IMR-90 (cell line): ENCODE data around the gene WDR74. TPM values are rescaled to one million over a fixed set of nuclear protein-coding genes. Genes with fewer than 3 reads are reported as not detected.

Experiments
- ATAC-seq: fragments of 200-7000 bp; cut with Tn5 transposase; 2 replicates; pipeline ENCODE4 v1.9.1; 2020; ENCODE audit warnings: low read depth, mild to moderate bottlenecking, moderate library complexity
- BruUV-seq: library from RNA; stranded (reverse); fragments of 400-500 nt; replicated peaks from 2 replicates; lab custom pipeline; 2021; lab: Mats Ljungman, UMichigan
- CTCF ChIA-PET: fragments of 300-600 bp; formaldehyde crosslinking; extraction: SDS; loops from one replicate; lab custom pipeline; 2021; ENCODE audit warnings: antibody characterized with exemption; lab: Yijun Ruan, JAX
- POLR2A ChIA-PET: fragments of 300-600 bp; sonication (Branson Sonifier 250); formaldehyde crosslinking; loops from one replicate; lab custom pipeline; 2022; ENCODE audit warnings: antibody characterized with exemption; ENCODE audit not compliant: unreplicated experiment; lab: Charles Lee
- DNase-seq: peaks from one replicate; pipeline ENCODE4 v3.0.0; 2013
- H2AFZ ChIP-seq: replicated peaks from 2 replicates; pipeline ENCODE3; 2013; ENCODE audit warnings: low read length, mild to moderate bottlenecking; ENCODE audit not compliant: poor library complexity
- H2AK5ac ChIP-seq: 2 replicates; pipeline ENCODE4 v1.6.1; 2013; ENCODE audit warnings: low read depth, low read length, inconsistent platforms
- H2AK9ac ChIP-seq: replicated peaks from 2 replicates; pipeline ENCODE3; 2013; ENCODE audit warnings: mild to moderate bottlenecking, low read depth, low read length, moderate library complexity; ENCODE audit not compliant: poor library complexity
- H2BK120ac ChIP-seq: 2 replicates; pipeline ENCODE4 v1.6.1; 2013; ENCODE audit warnings: low read depth, low read length, inconsistent platforms
- H2BK15ac ChIP-seq: 3 replicates; pipeline ENCODE4 v1.6.1; 2013; ENCODE audit warnings: low read depth, low read length, inconsistent platforms
- H2BK20ac ChIP-seq: 2 replicates; pipeline ENCODE4 v1.6.1; 2013; ENCODE audit warnings: low read depth, mild to moderate bottlenecking, inconsistent platforms, low read length, moderate library complexity
- H2BK5ac ChIP-seq: 2 replicates; pipeline ENCODE4 v1.6.1; 2013; ENCODE audit warnings: mild to moderate bottlenecking, low read depth, low read length, inconsistent platforms; ENCODE audit not compliant: poor library complexity, severe bottlenecking
- H3K14ac ChIP-seq: replicated peaks from 2 replicates; pipeline ENCODE4 v1.6.1; 2013; ENCODE audit warnings: low read depth, low read length, inconsistent platforms
- H3K18ac ChIP-seq: 2 replicates; pipeline ENCODE4 v1.6.1; 2013; ENCODE audit warnings: low read depth, low read length, control low read depth
- H3K23ac ChIP-seq: 2 replicates; pipeline ENCODE4 v1.6.1; 2013; ENCODE audit warnings: low read depth, low read length, inconsistent platforms
- H3K27ac ChIP-seq: 2 replicates; pipeline ENCODE4 v1.5.1; 2013; ENCODE audit warnings: mild to moderate bottlenecking, control low read depth, low read length; ENCODE audit not compliant: insufficient read depth
- H3K27me3 ChIP-seq: 2 replicates; pipeline ENCODE4 v1.6.1; 2013; ENCODE audit warnings: low read length; ENCODE audit not compliant: control insufficient read depth, insufficient read depth
- H3K36me3 ChIP-seq: 2 replicates; pipeline ENCODE4 v1.6.1; 2013; ENCODE audit warnings: low read length, mixed read lengths; ENCODE audit not compliant: control insufficient read depth, insufficient read depth
- H3K4ac ChIP-seq: 2 replicates; pipeline ENCODE4 v1.6.1; 2013; ENCODE audit warnings: low read depth, low read length, inconsistent platforms
- H3K4me1 ChIP-seq: 2 replicates; pipeline ENCODE4 v1.6.1; 2013; ENCODE audit warnings: low read length, mixed read lengths; ENCODE audit not compliant: control insufficient read depth, insufficient read depth
- H3K4me2 ChIP-seq: 2 replicates; pipeline ENCODE4 v1.6.1; 2013; ENCODE audit warnings: low read depth, mild to moderate bottlenecking, control low read depth, low read length, moderate library complexity
- H3K4me3 ChIP-seq: 2 replicates; pipeline ENCODE4 v1.5.1; 2013; ENCODE audit warnings: low read depth, mild to moderate bottlenecking, control low read depth, low read length, moderate library complexity; ENCODE audit not compliant: insufficient read depth
- H3K56ac ChIP-seq: 2 replicates; pipeline ENCODE4 v1.6.1; 2013; ENCODE audit warnings: low read length, inconsistent platforms; ENCODE audit not compliant: insufficient read depth; ENCODE audit errors: extremely low read depth
- H3K79me1 ChIP-seq, 2 experiments: 2 replicates each; pipeline ENCODE4 v1.6.1; 2013; ENCODE audit warnings: low read length in 2 of 2, inconsistent platforms in 1 of 2, low read depth in 1 of 2
- H3K9ac ChIP-seq: 2 replicates; pipeline ENCODE4 v1.6.1; 2013; ENCODE audit warnings: low read depth, low read length, control low read depth
- H3K9me1 ChIP-seq: 2 replicates; pipeline ENCODE4 v1.6.1; 2013; ENCODE audit warnings: low read length, inconsistent platforms; ENCODE audit not compliant: insufficient read depth
- H3K9me3 ChIP-seq: 2 replicates; pipeline ENCODE4 v1.6.1; 2013; ENCODE audit warnings: low read length; ENCODE audit not compliant: control insufficient read depth, insufficient read depth
- H4K20me1 ChIP-seq: 2 replicates; pipeline ENCODE4 v1.6.1; 2013; ENCODE audit warnings: low read length, inconsistent platforms; ENCODE audit not compliant: insufficient read depth
- H4K5ac ChIP-seq: 2 replicates; pipeline ENCODE4 v1.6.1; 2013; ENCODE audit warnings: mild to moderate bottlenecking, low read depth, low read length, control low read depth
- H4K8ac ChIP-seq, 2 experiments: 2 replicates each; pipeline ENCODE4 v1.6.1; 2013; ENCODE audit warnings: low read depth in 2 of 2, low read length in 2 of 2, control low read depth in 1 of 2, inconsistent platforms in 1 of 2
- H4K91ac ChIP-seq: 2 replicates; pipeline ENCODE4 v1.6.1; 2013; ENCODE audit warnings: low read depth, low read length, inconsistent platforms; ENCODE audit not compliant: insufficient read depth
- BHLHE40 ChIP-seq: fragments of 150-350 bp; IDR thresholded peaks from 2 replicates; pipeline ENCODE4 v1.6.1; 2016; ENCODE audit warnings: mild to moderate bottlenecking, low read depth, low read length
- MAZ ChIP-seq: IDR thresholded peaks from 2 replicates; pipeline ENCODE4 v1.6.1; 2012; ENCODE audit warnings: low read depth, mild to moderate bottlenecking, low read length, improper control_type of control experiment, moderate library complexity, borderline replicate concordance
- NFE2L2 ChIP-seq: fragments of 150-350 bp; IDR thresholded peaks from 2 replicates; pipeline ENCODE4 v1.6.1; 2016; ENCODE audit warnings: low read depth, mild to moderate bottlenecking, low read length
- WGBS, 2 experiments: methylation state at CpG; one replicate each; pipeline versions ENCODE4 v1.1.5 to v1.1.7; 2013; ENCODE audit warnings: missing lambda C conversion rate in 2 of 2; ENCODE audit not compliant: insufficient read length in 1 of 2; ENCODE audit errors: extremely low coverage in 2 of 2; 5-methylcytosine and 5-hydroxymethylcytosine counted together
- dilution Hi-C: fragments of 300-500 bp; cut with HindIII; formaldehyde crosslinking; loops from one replicate; pipeline ENCODE4 v1.14.3; 2018; ENCODE audit warnings: low sequenced_read_pairs; ENCODE audit not compliant: unreplicated experiment
- in situ Hi-C: fragments of 300-500 bp; cut with MboI; formaldehyde crosslinking; loops from 3 replicates; pipeline ENCODE4 v1.14.3; 2019; ENCODE audit warnings: low sequenced_read_pairs, inconsistent platforms, mixed read lengths
- intact Hi-C: fragments of 100-400 bp; cut with micrococcal nuclease; formaldehyde crosslinking; loops from 2 replicates; pipeline ENCODE4 v1.10.0; 2022
- polyA plus RNA-seq, 3 experiments: library from polyadenylated mRNA; depleted of rRNA; stranded (reverse); fragments of >200 nt; gene quantifications; 2 replicates each; pipeline ENCODE4 v1.2.3, GENCODE V29; 2012; ENCODE audit warnings: low replicate concordance in 1 of 3
- total RNA-seq: library from RNA; depleted of rRNA; stranded (reverse); fragments of >200 nt; gene quantifications from 2 replicates; pipeline ENCODE4 v1.2.3, GENCODE V29; 2012
- TF ChIP-seq, protein P1 (sequence below): conservative IDR thresholded peaks from 2 replicates; pipeline ENCODE4 v1.5.1; 2012; ENCODE audit warnings: mild to moderate bottlenecking, low read depth, low read length, improper control_type of control experiment

WDR74 gene
- total and polyA plus RNA-seq, 2 of the 4 experiments (the other 2 are of a cell fraction) = 38.4 to 44.3 TPM

DNA sequence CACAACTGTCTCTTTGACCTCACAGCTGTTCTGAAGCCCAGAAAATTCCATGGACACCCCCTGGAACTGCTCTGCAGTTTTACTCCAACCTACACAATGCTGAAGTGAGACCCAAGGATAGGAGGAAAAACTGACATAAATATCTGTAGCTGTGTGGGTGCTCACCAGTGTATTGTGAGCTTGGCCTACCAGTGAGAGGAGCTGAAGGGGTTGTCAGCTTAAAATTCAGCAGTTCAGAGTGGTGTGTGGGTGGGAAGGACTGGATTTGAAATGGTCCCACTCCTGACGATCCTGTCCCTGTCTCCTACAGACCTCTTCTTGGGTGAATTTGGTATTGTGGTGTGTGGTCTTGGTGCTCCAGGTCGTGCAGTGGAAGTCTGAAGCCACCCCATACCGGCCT lies 49.8 kb downstream of the WDR74 start (continued):
- TF ChIP-seq, protein P1, sequence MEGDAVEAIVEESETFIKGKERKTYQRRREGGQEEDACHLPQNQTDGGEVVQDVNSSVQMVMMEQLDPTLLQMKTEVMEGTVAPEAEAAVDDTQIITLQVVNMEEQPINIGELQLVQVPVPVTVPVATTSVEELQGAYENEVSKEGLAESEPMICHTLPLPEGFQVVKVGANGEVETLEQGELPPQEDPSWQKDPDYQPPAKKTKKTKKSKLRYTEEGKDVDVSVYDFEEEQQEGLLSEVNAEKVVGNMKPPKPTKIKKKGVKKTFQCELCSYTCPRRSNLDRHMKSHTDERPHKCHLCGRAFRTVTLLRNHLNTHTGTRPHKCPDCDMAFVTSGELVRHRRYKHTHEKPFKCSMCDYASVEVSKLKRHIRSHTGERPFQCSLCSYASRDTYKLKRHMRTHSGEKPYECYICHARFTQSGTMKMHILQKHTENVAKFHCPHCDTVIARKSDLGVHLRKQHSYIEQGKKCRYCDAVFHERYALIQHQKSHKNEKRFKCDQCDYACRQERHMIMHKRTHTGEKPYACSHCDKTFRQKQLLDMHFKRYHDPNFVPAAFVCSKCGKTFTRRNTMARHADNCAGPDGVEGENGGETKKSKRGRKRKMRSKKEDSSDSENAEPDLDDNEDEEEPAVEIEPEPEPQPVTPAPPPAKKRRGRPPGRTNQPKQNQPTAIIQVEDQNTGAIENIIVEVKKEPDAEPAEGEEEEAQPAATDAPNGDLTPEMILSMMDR = no peak

DNA sequence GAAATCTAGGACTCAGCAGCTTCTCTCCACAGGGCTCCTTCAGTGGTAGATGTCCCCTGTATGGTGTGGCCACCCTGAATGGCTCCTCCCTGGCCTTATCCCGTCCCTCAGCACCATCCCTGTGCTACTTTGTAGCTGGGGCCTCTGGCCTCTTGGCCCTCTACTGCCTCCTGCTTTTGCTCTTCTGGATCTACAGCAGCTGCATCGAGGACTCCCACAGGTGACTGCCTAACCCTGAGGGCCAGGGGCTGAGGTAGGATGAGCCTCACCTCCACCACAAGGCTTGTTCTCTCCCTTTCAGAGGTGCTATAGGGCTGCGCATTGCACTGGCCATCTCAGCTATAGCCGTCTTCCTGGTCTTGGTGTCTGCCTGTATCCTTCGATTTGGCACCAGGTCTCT lies 50.4 kb downstream of the WDR74 start:
- Histone ChIP-seq H2BK120ac (no peak overlapping the region), H3K9ac (no peak overlapping the region), H3K9me1 (no peaks in the 10 kb centered on the region), H4K20me1 (peaks cover 12% of the 10 kb centered on the region), H3K4me3 (no peak overlapping the region), H3K56ac (no peak overlapping the region), H2BK20ac (no peak overlapping the region), H4K5ac (no peak overlapping the region), H3K18ac (no peak overlapping the region), H3K4ac (no peak overlapping the region), H4K91ac (no peak overlapping the region), H2AFZ (no peak overlapping the region), H2BK15ac (no peak overlapping the region), H2AK9ac (no peak overlapping the region), H3K14ac (no peak overlapping the region), H2AK5ac (no peak overlapping the region; the same call in 1 of the 2 replicates), H3K9me3 (no peaks in the 10 kb centered on the region), H3K4me1 (peaks cover 14% of the 10 kb centered on the region), H3K27me3 (no peaks in the 10 kb centered on the region), H4K8ac (0 out of 4 replicates have a peak overlapping the region, but pooled peaks of 1 of the 2 experiments have one; percentile 9), H3K27ac (no peak overlapping the region), H2BK5ac (no peak overlapping the region), H3K79me1 (peaks cover 15 to 40% of the 10 kb centered on the region in 2 experiments; a peak in 3 of 4 replicates), H3K4me2 (no peak overlapping the region), H3K36me3 (peaks cover 27% of the 10 kb centered on the region), H3K23ac (peak overlapping the region; percentile 52)
- CTCF ChIA-PET = no interaction called here
- dilution Hi-C loops = no loop called here
- TF ChIP-seq NFE2L2 (no peak), BHLHE40 (no peak), MAZ (no peak)
- POLR2A ChIA-PET = interaction anchor here (0.5 kb wide), 1 partner anchor 43 kb away, joined by 14 read pairs; the partner anchor contains the start of gene STX5
- intact Hi-C loops = loop anchor here (5.0 kb wide), 1 partner anchor 93 kb away; the partner anchor contains the start of gene SLC3A2
- no peak for ATAC-seq
- in situ Hi-C loops = no loop called here
- BruUV-seq = no TSS peak
- WGBS, 2 experiments = no CpG with 5 or more reads among the region's 5 CpGs
- DNase-seq = no peak
